Panc1 (cell line): ENCODE measurements around the gene BRD3. TPM values are rescaled to one million over a fixed set of nuclear protein-coding genes. Genes with fewer than 3 reads are reported as not detected.

Experiments used
- ATAC-seq: fragments of 200-7000 bp; cut with Tn5 transposase; 2 replicates; pipeline ENCODE4 v1.9.1; 2020; ENCODE audit warnings: mild to moderate bottlenecking, moderate library complexity
- BruUV-seq: library from RNA; stranded (reverse); fragments of 400-500 nt; replicated peaks from 2 replicates; lab custom pipeline; 2021; lab: Mats Ljungman, UMichigan
- CTCF ChIA-PET: fragments of 300-600 bp; sonication (Branson Sonifier 250); formaldehyde crosslinking; loops from one replicate; lab custom pipeline; 2022; ENCODE audit warnings: antibody characterized with exemption; lab: Charles Lee
- POLR2A ChIA-PET: fragments of 300-600 bp; sonication (Branson Sonifier 250); formaldehyde crosslinking; loops from one replicate; lab custom pipeline; 2022; ENCODE audit warnings: antibody characterized with exemption; lab: Charles Lee
- DNase-seq: peaks from one replicate; pipeline ENCODE4 v3.0.0-alpha.2; 2010; ENCODE audit warnings: low read depth, low spot score
- H3K27ac ChIP-seq: 2 replicates; pipeline ENCODE4 v1.5.1; 2011; ENCODE audit warnings: mild to moderate bottlenecking, low read length, inconsistent platforms
- H3K27me3 ChIP-seq: fragments of 200-500 bp; sonication (Bioruptor generic); 2 replicates; pipeline ENCODE4 v1.6.0; 2014; ENCODE audit warnings: low read length, inconsistent platforms; ENCODE audit not compliant: control insufficient read depth, insufficient read depth
- H3K36me3 ChIP-seq: fragments of 200-500 bp; sonication (Bioruptor generic); 2 replicates; pipeline ENCODE4 v1.5.1; 2014; ENCODE audit warnings: inconsistent platforms, mild to moderate bottlenecking, low read length, moderate library complexity; ENCODE audit not compliant: control insufficient read depth, insufficient read depth
- H3K4me1 ChIP-seq: 2 replicates; pipeline ENCODE4 v1.5.1; 2011; ENCODE audit warnings: inconsistent platforms, mild to moderate bottlenecking, low read length, moderate library complexity; ENCODE audit not compliant: control insufficient read depth, insufficient read depth
- H3K4me3 ChIP-seq, 2 experiments: 2 replicates each; pipeline ENCODE4 v1.5.1; 2011 to 2012; ENCODE audit warnings: low read depth in 2 of 2, low read length in 2 of 2, mild to moderate bottlenecking in 2 of 2, inconsistent platforms in 1 of 2, moderate library complexity in 1 of 2
- H3K9me3 ChIP-seq: fragments of 200-500 bp; sonication (Bioruptor generic); 2 replicates; pipeline ENCODE4 v1.5.1; 2014; ENCODE audit warnings: low read depth, mild to moderate bottlenecking, inconsistent platforms, low read length, moderate library complexity; ENCODE audit not compliant: control insufficient read depth, insufficient read depth
- CTCF ChIP-seq: fragments of 450-650 bp; IDR thresholded peaks from 2 replicates; pipeline ENCODE4 v1.5.1; 2017; ENCODE audit warnings: mild to moderate bottlenecking
- POLR2AphosphoS5 ChIP-seq: IDR thresholded peaks from 2 replicates; pipeline ENCODE4 v1.6.1; 2012; ENCODE audit warnings: mild to moderate bottlenecking, low read depth, low read length, moderate library complexity
- REST ChIP-seq, 2 experiments: IDR thresholded peaks; 2 replicates each; pipeline ENCODE4 v1.6.1; 2011 to 2012; ENCODE audit warnings: low read depth in 2 of 2, control low read depth in 1 of 2, low read length in 1 of 2, mild to moderate bottlenecking in 1 of 2, moderate library complexity in 1 of 2; ENCODE audit not compliant: insufficient read depth in 1 of 2
- SIN3A ChIP-seq: IDR thresholded peaks from 2 replicates; pipeline ENCODE4 v1.6.1; 2012; ENCODE audit warnings: low read depth, mild to moderate bottlenecking, low read length, moderate library complexity, borderline replicate concordance; ENCODE audit not compliant: insufficient read depth
- TCF7L2 ChIP-seq: IDR thresholded peaks from 2 replicates; pipeline ENCODE4 v1.6.1; 2011; ENCODE audit warnings: mild to moderate bottlenecking, low read depth, low read length, inconsistent platforms
- in situ Hi-C: cut with HindIII; loops from 2 replicates; pipeline ENCODE4 v1.10.0; 2016; ENCODE audit warnings: low sequenced_read_pairs, low pct_unique_long_range_greater_than_20kb
- intact Hi-C: fragments of 100-400 bp; cut with micrococcal nuclease; formaldehyde crosslinking; loops from one replicate; pipeline ENCODE4 v1.10.0; 2022; ENCODE audit not compliant: unreplicated experiment
- total RNA-seq: library from RNA; stranded (reverse); gene quantifications from one replicate; pipeline ENCODE4 v1.2.1, GENCODE V29; 2021; ENCODE audit not compliant: unreplicated experiment

The BRD3 gene
- total RNA-seq, 1 experiment from 2014 or later: 27.6 TPM

DNA sequence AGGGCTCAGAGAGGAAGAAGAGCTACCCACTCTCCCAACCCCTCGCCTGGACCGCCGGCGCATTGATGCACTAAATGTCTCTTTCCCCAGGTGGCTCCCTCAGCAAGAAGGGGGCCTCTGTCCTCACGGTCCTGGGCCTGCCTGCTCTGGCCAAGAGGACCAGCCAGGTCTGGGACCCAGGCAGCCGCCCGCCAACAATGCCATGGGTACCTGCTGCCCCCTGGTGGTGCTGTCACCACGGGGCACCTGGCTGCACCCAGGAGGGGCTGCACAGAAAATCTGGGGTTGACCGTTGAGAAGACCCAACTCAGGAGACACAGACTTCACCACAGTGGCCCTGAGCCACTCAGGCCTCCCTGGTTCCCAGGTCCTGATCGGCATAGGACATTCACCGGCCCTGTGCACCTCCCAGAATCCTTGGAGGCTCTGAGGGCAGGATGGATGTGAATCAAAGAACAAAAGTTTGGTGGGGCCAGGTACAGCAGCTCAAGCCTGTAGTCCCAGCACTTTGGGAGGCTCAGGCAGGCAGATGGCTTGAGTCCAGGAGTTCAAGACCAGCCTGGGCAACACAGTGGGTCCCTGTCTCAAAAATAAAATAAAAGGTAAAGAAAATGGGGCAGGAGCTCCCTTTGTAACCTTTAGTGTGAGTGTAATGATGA lies 73.3 kb downstream of the BRD3 start:
- Histone ChIP-seq H3K36me3 (no peaks in the 10 kb centered on the region), H3K27me3 (no peaks in the 10 kb centered on the region), H3K4me1 (peaks cover 14% of the 10 kb centered on the region), H3K9me3 (no peaks in the 10 kb centered on the region), H3K4me3 (no peak overlapping the region; a peak in 1 of 4 replicates), H3K27ac (no peak overlapping the region; the same call in 1 of the 2 replicates)
- DNase-seq: no peak
- CTCF ChIA-PET: interaction anchor here (0.6 to 2.3 kb wide), 5 partner anchors 65 to 245 kb away, joined by 3 to 16 read pairs (median 3); no protein-coding TSS in a partner anchor
- ATAC-seq: peak; percentile 64
- TF ChIP-seq POLR2AphosphoS5: no peak
- peak; percentile 93 for TF ChIP-seq CTCF
- TF ChIP-seq REST (IDR thresholded peaks at IDR 0.05; ENCODE audit: insufficient read depth in 1 of 2, low read depth in 2 of 2, low read length in 1 of 2): no peak
- intact Hi-C loops: loop anchor here (1.0 kb wide), 1 partner anchor 201 kb away; no protein-coding TSS in a partner anchor
- POLR2A ChIA-PET: no interaction called here
- in situ Hi-C loops: no loop called here
- BruUV-seq: no TSS peak

GRCh38 chr9:133993635-133994253 lies 74.1 kb downstream of the BRD3 start:
- no TSS peak for BruUV-seq
- in situ Hi-C loops: no loop called here
- no peaks in the 10 kb centered on the region for H3K27me3 ChIP-seq
- H3K27ac ChIP-seq: peak overlapping the region; percentile 86; the same call in 1 of the 2 replicates
- ATAC-seq (no peak), DNase-seq (no peak)
- H3K36me3 ChIP-seq: no peaks in the 10 kb centered on the region
- H3K4me1 ChIP-seq: peaks cover 14% of the 10 kb centered on the region
- H3K9me3 ChIP-seq: no peaks in the 10 kb centered on the region
- intact Hi-C loops: loop anchor here (1.0 kb wide), 1 partner anchor 200 kb away; no protein-coding TSS in a partner anchor
- ChIA-PET POLR2A (interaction anchor here (0.6 kb wide), 1 partner anchor 105 kb away, joined by 3 read pairs; no protein-coding TSS in a partner anchor), CTCF (interaction anchor here (0.6 to 2.3 kb wide), 6 partner anchors 64 to 263 kb away, joined by 3 to 16 read pairs (median 4); no protein-coding TSS in a partner anchor)
- no peak for TF ChIP-seq REST (IDR thresholded peaks at IDR 0.05; ENCODE audit: insufficient read depth in 1 of 2, low read depth in 2 of 2, low read length in 1 of 2)
- TF ChIP-seq SIN3A: no peak
- TF ChIP-seq POLR2AphosphoS5: no peak
- no peak for TF ChIP-seq TCF7L2
- TF ChIP-seq CTCF: no peak
- H3K4me3 ChIP-seq: peak overlapping the region; percentile 66 to 77
